Caki2 (cell line): Measurements from ENCODE around the gene DPYSL3. TPM values are rescaled to one million over a fixed set of nuclear protein-coding genes. Genes with fewer than 3 reads are reported as not detected.
A peak's percentile ranks its signal among the peaks of the same experiment; 100 is the strongest.
"Not testable (repeated sequence)": the region's sequence is repeated elsewhere in the genome, so short reads cannot be mapped to it uniquely, and the experiment has no call there.

Source experiments
- DNase-seq: peaks from one replicate; pipeline ENCODE4 v3.0.0-alpha.2; 2015; ENCODE audit warnings: low read depth
- in situ Hi-C: cut with HindIII; loops from 2 replicates; pipeline ENCODE4 v1.10.0; 2016; ENCODE audit warnings: low sequenced_read_pairs, low pct_unique_long_range_greater_than_20kb, mixed read lengths
- total RNA-seq: library from RNA; depleted of rRNA; stranded (reverse); fragments of >200 nt; shearing (Covaris generic); gene quantifications from 2 replicates; pipeline ENCODE4 v1.2.3, GENCODE V29; 2014; ENCODE audit warnings: low replicate concordance

Gene DPYSL3
- total RNA-seq, 1 experiment from 2014 or later: 186 TPM

DNA sequence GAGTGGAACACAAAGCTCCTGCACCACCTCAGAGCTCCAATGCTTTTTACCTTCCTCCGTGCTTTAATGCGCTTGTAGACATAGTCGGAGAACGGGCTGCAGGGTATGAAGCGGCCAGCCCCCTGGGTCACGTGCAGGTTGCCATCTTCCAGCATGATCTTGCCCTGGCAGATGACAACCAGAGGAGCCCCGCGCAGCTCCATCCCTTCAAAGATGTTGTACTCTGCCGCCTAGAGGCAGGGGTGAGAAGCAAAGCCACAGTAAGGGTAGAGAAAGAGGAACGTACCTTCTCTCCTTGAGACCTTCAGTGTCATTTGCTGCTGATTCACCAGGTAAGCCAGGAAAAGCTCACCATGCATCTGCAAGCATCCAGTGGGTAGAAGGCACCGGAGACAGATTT, 112.3 kb downstream of the DPYSL3 start:
- in situ Hi-C loops: no loop called here
- DNase-seq: no peak

DNA sequence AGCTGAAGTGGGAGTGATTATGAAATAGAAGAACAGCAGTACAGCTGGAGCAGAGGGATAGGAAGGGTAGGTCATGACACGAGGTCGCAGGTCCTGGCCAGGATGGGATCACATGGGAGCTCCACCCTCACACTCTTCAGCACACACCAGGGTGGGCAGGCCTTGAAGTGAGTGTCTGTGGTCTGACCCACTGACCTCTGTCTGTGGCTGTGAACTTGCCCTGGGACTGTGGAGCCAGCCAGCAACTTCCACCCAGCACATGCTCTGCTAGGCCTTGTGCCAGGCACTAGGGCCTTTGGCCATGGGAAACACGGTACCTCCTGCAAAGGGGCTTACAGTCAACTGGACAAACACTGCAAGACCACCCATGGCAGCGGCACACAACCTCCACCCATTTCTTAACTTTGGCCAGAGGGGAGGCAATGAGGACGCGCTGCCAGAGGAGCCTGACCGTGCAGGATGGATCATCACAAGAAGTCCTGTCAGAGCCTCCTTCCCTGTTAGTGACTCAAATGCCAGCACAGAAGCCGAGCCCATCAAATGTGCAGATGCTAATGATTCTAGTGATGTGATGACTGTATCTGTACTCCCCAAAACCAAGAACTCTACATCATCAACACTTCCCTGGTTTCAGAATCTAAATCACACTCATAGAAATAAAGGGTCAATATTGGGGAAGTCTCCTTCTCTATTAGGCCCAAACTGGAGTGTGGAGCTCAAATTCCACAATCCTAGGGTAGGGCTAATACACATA, 113.6 kb downstream of the DPYSL3 start:
- in situ Hi-C loops: no loop called here
- no peak for DNase-seq

DNA sequence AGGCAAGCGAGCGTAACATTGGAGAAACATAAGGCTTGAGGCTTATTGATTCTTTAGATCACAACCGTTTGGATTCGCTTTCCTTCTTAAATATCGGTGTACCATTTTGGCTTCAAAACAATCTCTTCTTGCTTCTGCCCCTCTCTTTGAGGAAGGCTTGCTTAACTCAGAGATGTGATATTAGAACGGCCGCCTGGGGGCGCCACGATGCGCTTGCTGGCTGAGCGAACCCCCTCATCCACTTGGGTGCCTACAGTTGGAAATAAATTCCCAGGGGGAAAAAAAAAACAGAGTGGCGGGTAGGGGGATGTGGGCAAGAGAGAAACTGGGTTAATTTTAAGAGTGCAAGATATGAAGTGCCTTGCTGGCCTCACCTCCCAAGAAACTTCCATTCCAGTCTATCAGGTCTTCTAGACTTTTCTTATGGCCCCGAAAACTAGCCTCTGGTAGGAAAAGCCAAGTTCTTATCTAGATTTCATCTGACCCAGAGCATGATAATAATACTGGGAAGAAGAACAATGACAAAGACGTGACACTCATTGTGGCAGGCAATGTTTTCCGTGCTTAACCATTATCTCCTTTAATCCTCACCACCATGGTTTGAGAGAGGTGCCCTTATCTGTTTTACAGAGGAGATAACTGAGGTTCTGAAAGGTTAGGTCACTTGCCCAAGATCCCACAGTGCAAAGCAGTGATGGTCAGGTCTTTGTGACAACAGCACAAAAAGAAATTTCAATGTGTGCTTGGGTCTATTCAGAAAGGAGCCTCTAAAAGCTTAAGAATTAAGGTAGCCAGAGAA, 115.8 kb downstream of the DPYSL3 start:
- in situ Hi-C loops: no loop called here
- DNase-seq: no peak

DNA sequence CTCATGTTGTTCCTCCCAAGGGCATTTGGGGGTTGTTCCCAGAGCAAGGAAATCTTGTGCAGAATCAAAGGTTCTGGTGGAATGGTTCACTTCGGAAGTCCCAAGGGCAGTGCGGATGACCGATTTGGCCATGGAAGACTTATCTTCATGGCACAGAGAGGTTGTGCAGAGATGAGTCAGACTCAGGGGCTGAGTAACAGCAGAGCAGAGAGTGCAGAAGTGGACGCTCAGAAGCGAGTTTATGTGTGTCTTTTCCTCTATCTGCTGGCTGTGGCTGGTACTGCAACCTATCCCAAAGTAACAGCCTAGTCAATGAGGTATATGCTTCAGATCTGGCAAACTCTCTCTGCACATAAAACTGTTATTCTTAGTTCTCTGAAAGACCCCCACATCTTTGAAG, 118.1 kb downstream of the DPYSL3 start:
- DNase-seq: peak; percentile 44
- in situ Hi-C loops: no loop called here

GRCh38 chr5:147390654-147391225, 119.1 kb downstream of the DPYSL3 start:
- no peak for DNase-seq
- in situ Hi-C loops: no loop called here

GRCh38 chr5:147388184-147389108, 121.4 kb downstream of the DPYSL3 start:
- in situ Hi-C loops: no loop called here
- DNase-seq: no peak

- in situ Hi-C loops: no loop called here
- DNase-seq: no peak
Measured at GRCh38 chr5:147387109-147387508, 122.8 kb downstream of the DPYSL3 start.

GRCh38 chr5:147384346-147385193, 125.3 kb downstream of the DPYSL3 start:
- DNase-seq: no peak
- in situ Hi-C loops: no loop called here

GRCh38 chr5:147382776-147383175, 127.1 kb downstream of the DPYSL3 start:
- no peak for DNase-seq
- in situ Hi-C loops: no loop called here

DNA sequence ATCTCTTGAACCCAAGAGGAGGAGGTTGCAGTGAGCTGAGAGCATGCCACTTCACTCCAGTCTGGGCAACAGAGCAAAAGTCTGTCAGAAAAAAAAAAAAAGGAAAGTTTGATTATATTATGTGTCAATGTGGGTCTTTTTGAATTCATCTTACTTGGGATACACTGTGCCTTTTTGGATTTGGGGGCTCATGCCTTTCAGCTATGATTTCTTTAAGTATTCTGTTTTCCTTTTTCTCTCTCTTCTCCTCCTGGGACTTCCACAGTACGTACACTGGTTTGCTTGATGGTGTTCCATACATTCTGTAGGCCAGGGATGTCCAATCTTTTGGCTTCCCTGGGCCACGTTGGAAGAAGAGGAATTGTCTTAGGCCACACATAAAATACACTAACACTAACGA, 128.3 kb downstream of the DPYSL3 start:
- in situ Hi-C loops: no loop called here
- DNase-seq: no peak

DNA sequence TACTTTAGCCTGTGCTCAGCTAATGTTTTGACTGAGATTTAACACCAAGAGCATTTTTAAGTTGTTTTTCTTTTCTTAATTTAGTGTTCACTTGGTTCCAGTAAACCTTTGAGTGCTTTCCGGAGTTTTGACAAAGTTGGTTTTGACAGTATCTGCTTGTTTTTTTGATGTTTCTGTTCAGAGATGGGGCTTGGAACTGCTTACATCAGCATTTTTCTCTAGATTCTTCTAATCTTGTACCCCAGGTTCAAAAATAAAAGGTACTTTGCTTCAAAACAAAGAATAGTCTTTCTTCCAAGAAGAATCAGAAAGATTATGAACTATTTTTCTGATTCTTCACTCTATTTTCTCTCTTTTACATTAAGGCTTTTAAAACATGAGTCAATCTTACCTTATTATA, 132.2 kb downstream of the DPYSL3 start:
- in situ Hi-C loops: no loop called here
- DNase-seq: no peak

GRCh38 chr5:147375151-147375550, 134.7 kb downstream of the DPYSL3 start:
- in situ Hi-C loops: no loop called here
- DNase-seq: no peak

GRCh38 chr5:147373328-147373727, 136.5 kb downstream of the DPYSL3 start:
- no peak for DNase-seq
- in situ Hi-C loops: no loop called here

DNA sequence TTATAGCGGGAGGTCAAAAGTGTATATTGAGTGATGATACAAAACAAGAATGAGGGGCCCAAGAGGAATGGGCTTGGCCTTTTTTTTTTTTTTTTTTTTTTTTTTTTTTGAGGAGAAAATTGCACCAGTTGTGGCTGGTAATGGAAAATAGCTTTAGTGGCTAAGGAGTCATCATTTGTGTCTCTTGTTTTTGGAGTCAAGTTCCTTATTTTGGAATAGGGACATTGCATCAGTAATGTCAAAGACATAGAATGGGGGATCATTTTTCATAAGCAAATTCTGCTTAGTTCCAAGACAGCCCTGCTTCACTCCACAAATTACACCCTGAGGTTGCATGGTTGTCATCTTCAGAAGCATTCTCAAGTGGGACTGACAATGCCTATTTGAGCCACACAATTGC, 137.7 kb downstream of the DPYSL3 start:
- DNase-seq: no peak
- in situ Hi-C loops: no loop called here

GRCh38 chr5:147371290-147371689, 138.6 kb downstream of the DPYSL3 start:
- in situ Hi-C loops: no loop called here
- no peak for DNase-seq

DNA sequence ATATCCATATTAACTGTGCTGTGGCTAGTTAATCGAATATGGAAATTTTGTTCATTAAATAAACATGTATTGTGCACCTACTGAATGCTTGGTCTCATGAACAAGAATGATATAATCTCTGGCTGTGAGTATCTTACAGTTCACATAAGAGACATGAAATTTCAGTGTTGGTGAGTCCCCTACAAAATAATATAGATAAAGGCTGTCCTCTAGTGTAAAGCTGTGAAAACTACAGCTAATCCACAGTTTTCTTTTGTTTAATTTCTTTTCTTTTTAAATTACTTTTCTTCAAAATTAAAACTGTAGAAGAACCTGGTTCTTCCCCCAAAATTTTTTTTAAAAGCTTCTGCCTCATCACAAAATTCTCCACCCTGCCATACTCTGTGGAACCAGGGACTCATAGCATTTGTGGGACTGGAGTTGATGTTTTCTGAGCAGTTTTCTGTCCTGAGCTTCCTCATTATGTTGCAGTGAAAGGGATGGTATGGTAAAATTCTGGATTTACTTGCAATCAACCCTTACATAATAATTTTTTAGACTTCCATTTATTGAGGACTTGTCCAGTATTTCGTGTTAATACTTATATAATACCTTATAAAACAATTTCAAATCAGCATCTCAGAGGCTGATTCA, 140.0 kb downstream of the DPYSL3 start:
- peak; percentile 19 for DNase-seq
- in situ Hi-C loops: no loop called here

DNA sequence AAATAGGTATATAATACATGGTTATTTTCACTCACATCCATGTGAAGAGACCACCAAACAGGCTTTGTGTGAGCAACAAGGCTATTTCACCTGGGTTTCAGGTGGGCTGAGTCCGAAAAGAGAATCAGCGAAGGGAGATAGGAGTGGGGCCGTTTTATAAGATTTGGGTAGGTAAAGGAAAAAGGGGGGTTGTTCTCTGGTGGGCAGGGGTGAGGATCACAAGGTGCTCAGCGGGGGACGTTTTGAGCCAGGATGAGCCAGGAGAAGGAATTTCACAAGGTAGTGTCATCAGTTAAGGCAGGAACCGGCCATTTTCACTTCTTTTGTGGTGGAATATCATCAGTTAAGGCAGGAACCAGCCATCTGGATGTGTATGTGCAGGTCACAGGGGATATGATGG, 142.5 kb downstream of the DPYSL3 start:
- in situ Hi-C loops, DNase-seq: not testable (repeated sequence)
